ENCODE measurements around the gene LARP4.
"Not testable (repeated sequence)": the region's sequence is repeated elsewhere in the genome, so short reads cannot be mapped to it uniquely, and the experiment has no call there.

The LARP4 gene

GRCh38 chr12:50440288-50440687, 39.6 kb downstream of the LARP4 start:
- Histone ChIP-seq H3K9ac (ENCODE audit: low read length) (no peak overlapping the region), H3K9me3 (ENCODE audit: control insufficient read depth, insufficient read depth, low read depth, low read length) (no peaks in the 10 kb centered on the region), H3K27me3 (ENCODE audit: control insufficient read depth, insufficient read depth, low read length) (no peaks in the 10 kb centered on the region), H3K4me1 (ENCODE audit: control insufficient read depth, insufficient read depth, low read length) (no peaks in the 10 kb centered on the region), H3K27ac (ENCODE audit: low read depth, low read length) (no peak overlapping the region), H3K4me3 (ENCODE audit: low read depth, low read length) (no peak overlapping the region), H3K36me3 (ENCODE audit: control insufficient read depth, insufficient read depth, low read length) (peaks cover 97% of the 10 kb centered on the region)

GRCh38 chr12:50441763-50442162, 41.1 kb downstream of the LARP4 start:
- Histone ChIP-seq H3K4me1 (ENCODE audit: control insufficient read depth, insufficient read depth, low read length) (no peaks in the 10 kb centered on the region), H3K36me3 (ENCODE audit: control insufficient read depth, insufficient read depth, low read length) (peaks cover 91% of the 10 kb centered on the region), H3K27ac (ENCODE audit: low read depth, low read length) (no peak overlapping the region), H3K27me3 (ENCODE audit: control insufficient read depth, insufficient read depth, low read length) (no peaks in the 10 kb centered on the region), H3K4me3 (ENCODE audit: low read depth, low read length) (no peak overlapping the region), H3K9ac (ENCODE audit: low read length) (no peak overlapping the region), H3K9me3 (ENCODE audit: control insufficient read depth, insufficient read depth, low read depth, low read length) (no peaks in the 10 kb centered on the region)

GRCh38 chr12:50442178-50442908, 41.7 kb downstream of the LARP4 start:
- no peak overlapping the region for H3K27ac ChIP-seq (ENCODE audit: low read depth, low read length)
- no peak overlapping the region for H3K9ac ChIP-seq (ENCODE audit: low read length)
- no peak overlapping the region for H3K4me3 ChIP-seq (ENCODE audit: low read depth, low read length)
- no peaks in the 10 kb centered on the region for H3K4me1 ChIP-seq (ENCODE audit: control insufficient read depth, insufficient read depth, low read length)
- peaks cover 91% of the 10 kb centered on the region for H3K36me3 ChIP-seq (ENCODE audit: control insufficient read depth, insufficient read depth, low read length)
- H3K27me3 ChIP-seq (ENCODE audit: control insufficient read depth, insufficient read depth, low read length), result no peaks in the 10 kb centered on the region
- no peaks in the 10 kb centered on the region for H3K9me3 ChIP-seq (ENCODE audit: control insufficient read depth, insufficient read depth, low read depth, low read length)

DNA sequence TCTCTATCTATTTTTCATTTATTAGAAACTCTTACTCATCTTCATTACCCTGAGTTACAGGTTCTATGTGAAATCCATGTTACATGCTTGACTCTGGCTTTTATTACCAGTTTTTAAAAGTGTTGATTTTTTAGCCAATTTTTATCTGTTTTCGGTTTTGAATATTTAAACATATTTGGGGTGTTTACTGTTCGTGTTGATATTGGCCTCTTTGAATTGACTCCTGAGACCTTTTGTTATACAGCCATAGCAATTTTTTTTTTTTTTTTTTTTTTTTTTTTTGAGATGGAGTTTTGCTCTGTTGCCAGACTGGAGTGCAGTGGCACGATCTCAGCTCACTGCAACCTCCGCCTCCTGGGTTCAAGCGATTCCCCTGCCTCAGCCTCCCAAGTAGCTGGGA, 49.0 kb downstream of the LARP4 start:
- not testable (repeated sequence) for H3K9ac ChIP-seq (ENCODE audit: low read length); H3K27ac ChIP-seq (ENCODE audit: low read depth, low read length); H3K9me3 ChIP-seq (ENCODE audit: control insufficient read depth, insufficient read depth, low read depth, low read length); H3K27me3 ChIP-seq (ENCODE audit: control insufficient read depth, insufficient read depth, low read length); H3K4me1 ChIP-seq (ENCODE audit: control insufficient read depth, insufficient read depth, low read length); H3K4me3 ChIP-seq (ENCODE audit: low read depth, low read length)
- peaks cover 65% of the 10 kb centered on the region for H3K36me3 ChIP-seq (ENCODE audit: control insufficient read depth, insufficient read depth, low read length)

- Histone ChIP-seq H3K9me3 (ENCODE audit: control insufficient read depth, insufficient read depth, low read depth, low read length) (no peaks in the 10 kb centered on the region), H3K27ac (ENCODE audit: low read depth, low read length) (no peak overlapping the region), H3K27me3 (ENCODE audit: control insufficient read depth, insufficient read depth, low read length) (no peaks in the 10 kb centered on the region), H3K4me3 (ENCODE audit: low read depth, low read length) (no peak overlapping the region), H3K4me1 (ENCODE audit: control insufficient read depth, insufficient read depth, low read length) (no peaks in the 10 kb centered on the region), H3K9ac (ENCODE audit: low read length) (no peak overlapping the region), H3K36me3 (ENCODE audit: control insufficient read depth, insufficient read depth, low read length) (peaks cover 64% of the 10 kb centered on the region)
Observed at GRCh38 chr12:50452795-50453194, 52.1 kb downstream of the LARP4 start.

DNA sequence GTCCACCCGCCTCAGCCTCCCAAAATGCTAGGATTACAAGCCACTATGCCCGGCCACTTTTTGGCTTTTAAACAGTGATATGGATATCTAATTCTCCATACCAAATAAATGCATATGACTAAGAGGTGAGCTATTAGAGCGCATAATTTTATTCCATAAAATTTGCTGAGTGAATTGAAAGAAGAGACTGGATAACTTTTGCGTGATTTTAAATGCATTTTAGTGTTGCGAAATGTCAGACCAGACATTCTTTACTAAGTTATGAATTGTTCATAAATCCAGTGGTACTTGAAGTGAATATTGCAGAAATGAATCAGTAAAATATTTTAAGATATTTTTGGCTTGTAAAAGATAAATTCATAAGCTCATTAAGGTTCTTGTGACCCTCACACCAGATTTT, 53.2 kb downstream of the LARP4 start:
- H3K9ac ChIP-seq (ENCODE audit: low read length), result no peak overlapping the region
- H3K27me3 ChIP-seq (ENCODE audit: control insufficient read depth, insufficient read depth, low read length), result no peaks in the 10 kb centered on the region
- H3K4me3 ChIP-seq (ENCODE audit: low read depth, low read length), result no peak overlapping the region
- no peaks in the 10 kb centered on the region for H3K9me3 ChIP-seq (ENCODE audit: control insufficient read depth, insufficient read depth, low read depth, low read length)
- no peaks in the 10 kb centered on the region for H3K4me1 ChIP-seq (ENCODE audit: control insufficient read depth, insufficient read depth, low read length)
- no peak overlapping the region for H3K27ac ChIP-seq (ENCODE audit: low read depth, low read length)
- H3K36me3 ChIP-seq (ENCODE audit: control insufficient read depth, insufficient read depth, low read length), result peaks cover 55% of the 10 kb centered on the region

GRCh38 chr12:50458606-50459005, 57.9 kb downstream of the LARP4 start:
- Histone ChIP-seq H3K9ac (ENCODE audit: low read length) (no peak overlapping the region), H3K4me3 (ENCODE audit: low read depth, low read length) (no peak overlapping the region), H3K4me1 (ENCODE audit: control insufficient read depth, insufficient read depth, low read length) (no peaks in the 10 kb centered on the region), H3K27me3 (ENCODE audit: control insufficient read depth, insufficient read depth, low read length) (no peaks in the 10 kb centered on the region), H3K36me3 (ENCODE audit: control insufficient read depth, insufficient read depth, low read length) (peaks cover 52% of the 10 kb centered on the region), H3K9me3 (ENCODE audit: control insufficient read depth, insufficient read depth, low read depth, low read length) (no peaks in the 10 kb centered on the region), H3K27ac (ENCODE audit: low read depth, low read length) (no peak overlapping the region)

GRCh38 chr12:50467439-50467838, 66.8 kb downstream of the LARP4 start:
- H3K27me3 ChIP-seq (ENCODE audit: control insufficient read depth, insufficient read depth, low read length), result no peaks in the 10 kb centered on the region
- H3K36me3 ChIP-seq (ENCODE audit: control insufficient read depth, insufficient read depth, low read length), result peaks cover 82% of the 10 kb centered on the region
- no peak overlapping the region for H3K9ac ChIP-seq (ENCODE audit: low read length)
- no peak overlapping the region for H3K4me3 ChIP-seq (ENCODE audit: low read depth, low read length)
- no peaks in the 10 kb centered on the region for H3K9me3 ChIP-seq (ENCODE audit: control insufficient read depth, insufficient read depth, low read depth, low read length)
- H3K4me1 ChIP-seq (ENCODE audit: control insufficient read depth, insufficient read depth, low read length), result no peaks in the 10 kb centered on the region
- H3K27ac ChIP-seq (ENCODE audit: low read depth, low read length), result no peak overlapping the region

- H3K27ac ChIP-seq (ENCODE audit: low read depth, low read length), result no peak overlapping the region
- no peak overlapping the region for H3K4me3 ChIP-seq (ENCODE audit: low read depth, low read length)
- peaks cover 57% of the 10 kb centered on the region for H3K36me3 ChIP-seq (ENCODE audit: control insufficient read depth, insufficient read depth, low read length)
- H3K27me3 ChIP-seq (ENCODE audit: control insufficient read depth, insufficient read depth, low read length), result no peaks in the 10 kb centered on the region
- no peaks in the 10 kb centered on the region for H3K9me3 ChIP-seq (ENCODE audit: control insufficient read depth, insufficient read depth, low read depth, low read length)
- no peak overlapping the region for H3K9ac ChIP-seq (ENCODE audit: low read length)
- H3K4me1 ChIP-seq (ENCODE audit: control insufficient read depth, insufficient read depth, low read length), result no peaks in the 10 kb centered on the region
Observed at GRCh38 chr12:50477241-50477832, 76.7 kb downstream of the LARP4 start.

DNA sequence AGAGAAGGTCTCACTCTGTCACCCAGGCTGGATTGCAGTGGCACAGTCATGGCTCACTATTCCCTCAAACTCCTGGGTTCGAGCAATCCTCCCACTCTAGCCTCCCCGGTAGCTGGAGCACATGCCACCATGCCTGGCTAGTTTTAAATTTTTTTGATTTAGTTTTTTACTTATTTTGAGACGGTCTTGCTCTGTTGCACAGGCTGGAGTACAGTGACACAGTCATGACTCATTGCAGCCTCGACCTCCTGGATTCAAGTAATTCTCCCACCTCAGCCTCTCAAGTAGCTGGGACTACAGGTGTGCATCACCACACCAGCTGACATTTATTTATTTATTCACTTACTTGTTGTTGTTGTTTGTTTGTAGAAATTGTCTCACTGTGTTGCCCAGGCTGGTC, 81.9 kb downstream of the LARP4 start:
- H3K9ac ChIP-seq (ENCODE audit: low read length), result no peak overlapping the region
- H3K4me1 ChIP-seq (ENCODE audit: control insufficient read depth, insufficient read depth, low read length), result no peaks in the 10 kb centered on the region
- H3K27ac ChIP-seq (ENCODE audit: low read depth, low read length), result no peak overlapping the region
- no peaks in the 10 kb centered on the region for H3K9me3 ChIP-seq (ENCODE audit: control insufficient read depth, insufficient read depth, low read depth, low read length)
- H3K27me3 ChIP-seq (ENCODE audit: control insufficient read depth, insufficient read depth, low read length), result no peaks in the 10 kb centered on the region
- no peak overlapping the region for H3K4me3 ChIP-seq (ENCODE audit: low read depth, low read length)
- H3K36me3 ChIP-seq (ENCODE audit: control insufficient read depth, insufficient read depth, low read length), result peaks cover 7% of the 10 kb centered on the region

DNA sequence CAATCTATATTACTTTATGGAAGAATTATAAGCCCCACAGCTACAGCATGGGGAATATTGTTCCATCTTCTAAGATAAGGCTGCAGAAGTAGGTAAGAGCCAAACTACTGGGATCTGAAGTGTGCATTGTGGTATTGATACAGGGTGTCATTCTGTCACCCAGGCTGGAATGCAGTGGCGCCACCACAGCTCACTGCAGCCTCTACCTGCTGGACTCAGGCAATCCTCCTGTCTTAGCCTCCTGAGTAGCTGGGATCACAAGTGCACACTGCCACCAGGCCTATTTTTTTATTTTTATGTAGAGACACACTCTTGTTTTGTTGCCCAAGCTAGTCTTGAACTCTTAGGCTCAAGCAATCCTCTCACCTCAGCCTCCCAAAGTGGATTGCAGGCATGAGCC, 82.8 kb downstream of the LARP4 start:
- no peak overlapping the region for H3K4me3 ChIP-seq (ENCODE audit: low read depth, low read length)
- H3K4me1 ChIP-seq (ENCODE audit: control insufficient read depth, insufficient read depth, low read length), result no peaks in the 10 kb centered on the region
- no peaks in the 10 kb centered on the region for H3K36me3 ChIP-seq (ENCODE audit: control insufficient read depth, insufficient read depth, low read length)
- H3K27me3 ChIP-seq (ENCODE audit: control insufficient read depth, insufficient read depth, low read length), result no peaks in the 10 kb centered on the region
- no peak overlapping the region for H3K9ac ChIP-seq (ENCODE audit: low read length)
- no peak overlapping the region for H3K27ac ChIP-seq (ENCODE audit: low read depth, low read length)
- no peaks in the 10 kb centered on the region for H3K9me3 ChIP-seq (ENCODE audit: control insufficient read depth, insufficient read depth, low read depth, low read length)

All from HUES6 (cell line).